Measurements from ENCODE around the gene EFCAB11. TPM values are rescaled to one million over a fixed set of nuclear protein-coding genes. Genes with fewer than 3 reads are reported as not detected.

The EFCAB11 gene
- 3.1 and 10.8 TPM in 2 replicates for total RNA-seq

GRCh38 chr14:89954070-89955021, at the start of gene EFCAB11:
Gene EFCAB11 (minus strand): TSS chr14:89954730. CDS start chr14:89954660, 70 bp downstream.

GRCh38 chr14:89955745-89956660, 1.5 kb upstream of the EFCAB11 start, which contains the start of gene TDP1:
Gene TDP1 (plus strand): TSS chr14:89955927. CDS start chr14:89963115, 7,188 bp downstream.

Other genes starting within 250 kb of the EFCAB11 start
- 15.9 and 30.5 TPM in 2 replicates for gene TDP1, start 1.2 kb upstream of the EFCAB11 start, total RNA-seq
- not detected in 2 replicates for gene KCNK13, start 107.3 kb upstream of the EFCAB11 start, total RNA-seq

Measured in smooth muscle cell of trachea (primary cell).